Spleen (tissue), 11 donors: ENCODE measurements around the gene SPATA7. TPM values are rescaled to one million over a fixed set of nuclear protein-coding genes. Genes with fewer than 3 reads are reported as not detected.

Experiments
- DNase-seq: peaks from one replicate; pipeline ENCODE4 v3.0.0-alpha.2; 2020
- H3K27ac ChIP-seq, 8 donors: fragments of 200-600 bp; sonication (generic) in 7 of 8; 1 replicate in 4 of 8; 2 replicates in 4 of 8; pipeline versions ENCODE4 v1.5.0 to v1.8.0; 2016 to 2021; ENCODE audit warnings: inconsistent platforms in 4 of 8, mild to moderate bottlenecking in 4 of 8, moderate library complexity in 1 of 8
- H3K27me3 ChIP-seq, 7 donors: fragments of 200-600 bp; sonication (generic) in 6 of 7; replicated peaks in 1 of 7; 1 replicate in 4 of 7; 2 replicates in 3 of 7; pipeline versions ENCODE4 v1.5.0 to v1.8.0; 2016 to 2021; ENCODE audit warnings: inconsistent platforms in 3 of 7, mild to moderate bottlenecking in 1 of 7
- H3K36me3 ChIP-seq, 6 donors: fragments of 200-600 bp; sonication (generic) in 5 of 6; 1 replicate in 4 of 6; 2 replicates in 2 of 6; pipeline versions ENCODE4 v1.5.0 to v1.8.0; 2016 to 2021; ENCODE audit warnings: inconsistent platforms in 2 of 6
- H3K4me1 ChIP-seq, 6 donors: fragments of 200-600 bp; sonication (generic) in 5 of 6; 1 replicate in 3 of 6; 2 replicates in 3 of 6; pipeline versions ENCODE4 v1.5.0 to v1.8.0; 2016 to 2021; ENCODE audit warnings: inconsistent platforms in 3 of 6
- H3K4me3 ChIP-seq, 8 donors: fragments of 200-600 bp; sonication (generic) in 7 of 8; 1 replicate in 4 of 8; 2 replicates in 4 of 8; pipeline versions ENCODE4 v1.5.0 to v1.8.0; 2016 to 2021; ENCODE audit warnings: inconsistent platforms in 4 of 8, mild to moderate bottlenecking in 4 of 8, moderate library complexity in 2 of 8
- H3K9me3 ChIP-seq, 8 donors: fragments of 200-600 bp; sonication (generic) in 7 of 8; 1 replicate in 4 of 8; 2 replicates in 4 of 8; pipeline versions ENCODE4 v1.5.0 to v1.8.0; 2016 to 2021; ENCODE audit warnings: inconsistent platforms in 4 of 8
- POLR2A ChIP-seq, 3 donors: fragments of 450-650 bp; IDR thresholded peaks; one replicate each; pipeline ENCODE4 v1.5.1; 2017; ENCODE audit warnings: antibody characterized with exemption in 3 of 3, mild to moderate bottlenecking in 1 of 3
- POLR2AphosphoS5 ChIP-seq, 3 donors: sonication (generic); formaldehyde crosslinking; IDR thresholded peaks; one replicate each; pipeline ENCODE4 v1.5.1; 2017; ENCODE audit warnings: antibody characterized with exemption in 3 of 3
- WGBS, 5 donors: extraction: QIAGEN DNeasy Blood & Tissue Kit in 3 of 5; methylation state at CpG; one replicate each; pipeline versions ENCODE4 v1.1.5 to v1.1.7; 2013 to 2018; 5-methylcytosine and 5-hydroxymethylcytosine counted together
- intact Hi-C: fragments of 100-400 bp; cut with DNase I; formaldehyde crosslinking; loops from one replicate; pipeline ENCODE4 v1.15.0; 2023; ENCODE audit warnings: low total_unique reads
- polyA plus RNA-seq, 3 donors: library from polyadenylated mRNA; stranded (reverse); fragments of 200-250 nt; gene quantifications; one replicate each; pipeline ENCODE4 v1.2.1, GENCODE V29; 2013
- total RNA-seq, 7 donors: library from RNA; depleted of rRNA in 3 of 7; stranded (reverse); fragments of >200 nt in 3 of 7; fragmentation: NEBNext Ultra II Directional in 4 of 7; extraction: Animal tissue kit (Norgen Biotek cat#: 25700) in 4 of 7; gene quantifications; one replicate each; pipeline versions ENCODE4 v1.1.0 to v1.2.1, GENCODE V29; 2016 to 2021
- TF ChIP-seq, protein P1 (sequence below), 11 experiments: fragments of 200-600 bp in 7 of 11; fragments of 450-650 bp in 4 of 11; sonication (generic) in 4 of 11; IDR thresholded peaks in 8 of 11; conservative IDR thresholded peaks in 3 of 11; 1 replicate in 7 of 11; 2 replicates in 4 of 11; pipeline versions ENCODE4 v1.4.0 to v1.8.0; 2016 to 2021; ENCODE audit warnings: antibody characterized with exemption in 11 of 11, inconsistent platforms in 4 of 11, mild to moderate bottlenecking in 1 of 11
- donor health status: healthy with polysubstance abuse.
- donor health status: DM: no; HTN: no; CAD: no; lungs with moderate emphysema.
- donor health status: DM: no; HTN: no; CAD: no.
- donor health status: Bipolar disorder and iron deficiency.
- donor health status: healthy.
- donor health status: DM: no; HTN: no; CAD: no.
- donor health status: DM: yes; HTN: yes; CAD: no.

SPATA7 gene
- total and polyA plus RNA-seq, 10 donors = 2.8 to 18.7 (median 6.3) TPM

DNA sequence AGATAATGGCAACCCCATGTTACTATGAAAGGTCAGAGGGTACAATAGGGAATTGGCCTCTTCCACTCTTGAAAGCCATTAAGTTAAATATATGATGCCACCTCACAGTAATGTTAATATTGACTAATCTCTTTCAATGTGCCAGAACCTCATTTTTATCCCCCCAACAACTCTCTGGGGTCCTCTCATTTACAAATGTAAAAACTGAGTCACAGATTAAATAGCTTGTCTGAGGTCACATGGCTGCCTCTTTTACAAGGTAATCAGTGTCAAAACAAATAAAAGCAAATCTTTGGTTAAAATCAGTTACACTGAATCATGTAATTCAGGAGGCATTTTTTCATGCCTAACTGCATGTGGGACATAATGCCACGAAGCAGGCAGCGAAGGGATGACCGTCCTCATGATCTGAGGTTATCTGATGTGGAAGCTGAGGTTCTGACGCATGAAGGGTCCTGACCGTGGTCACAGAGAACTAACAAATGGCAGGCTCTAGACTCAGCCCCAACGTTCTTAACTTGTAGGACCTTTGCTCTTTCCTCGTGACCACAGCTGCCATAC lies 90.8 kb downstream of the SPATA7 start:
- WGBS, 5 donors = 76 to 94% (median 88%) methylated on average over 7 of the region's 7 CpGs
- H3K9me3 ChIP-seq = peaks cover 0 to 13% (median 0%) of the 10 kb centered on the region in 8 donors
- H3K4me3 ChIP-seq = no peak overlapping the region
- no peaks in the 10 kb centered on the region for H3K4me1 ChIP-seq
- TF ChIP-seq POLR2AphosphoS5 (IDR thresholded peaks at IDR 0.05) (no peak), POLR2A (IDR thresholded peaks at IDR 0.05) (no peak)
- TF ChIP-seq, protein P1, sequence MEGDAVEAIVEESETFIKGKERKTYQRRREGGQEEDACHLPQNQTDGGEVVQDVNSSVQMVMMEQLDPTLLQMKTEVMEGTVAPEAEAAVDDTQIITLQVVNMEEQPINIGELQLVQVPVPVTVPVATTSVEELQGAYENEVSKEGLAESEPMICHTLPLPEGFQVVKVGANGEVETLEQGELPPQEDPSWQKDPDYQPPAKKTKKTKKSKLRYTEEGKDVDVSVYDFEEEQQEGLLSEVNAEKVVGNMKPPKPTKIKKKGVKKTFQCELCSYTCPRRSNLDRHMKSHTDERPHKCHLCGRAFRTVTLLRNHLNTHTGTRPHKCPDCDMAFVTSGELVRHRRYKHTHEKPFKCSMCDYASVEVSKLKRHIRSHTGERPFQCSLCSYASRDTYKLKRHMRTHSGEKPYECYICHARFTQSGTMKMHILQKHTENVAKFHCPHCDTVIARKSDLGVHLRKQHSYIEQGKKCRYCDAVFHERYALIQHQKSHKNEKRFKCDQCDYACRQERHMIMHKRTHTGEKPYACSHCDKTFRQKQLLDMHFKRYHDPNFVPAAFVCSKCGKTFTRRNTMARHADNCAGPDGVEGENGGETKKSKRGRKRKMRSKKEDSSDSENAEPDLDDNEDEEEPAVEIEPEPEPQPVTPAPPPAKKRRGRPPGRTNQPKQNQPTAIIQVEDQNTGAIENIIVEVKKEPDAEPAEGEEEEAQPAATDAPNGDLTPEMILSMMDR (IDR thresholded peaks at IDR 0.05 in 8 of 11, conservative IDR thresholded peaks at IDR 0.05 in 3 of 11) = no peak
- intact Hi-C loops = no loop called here
- no peaks in the 10 kb centered on the region for H3K27me3 ChIP-seq
- H3K36me3 ChIP-seq = peaks cover 0 to 52% (median 15%) of the 10 kb centered on the region in 6 donors
- no peak for DNase-seq
- H3K27ac ChIP-seq = no peak overlapping the region

DNA sequence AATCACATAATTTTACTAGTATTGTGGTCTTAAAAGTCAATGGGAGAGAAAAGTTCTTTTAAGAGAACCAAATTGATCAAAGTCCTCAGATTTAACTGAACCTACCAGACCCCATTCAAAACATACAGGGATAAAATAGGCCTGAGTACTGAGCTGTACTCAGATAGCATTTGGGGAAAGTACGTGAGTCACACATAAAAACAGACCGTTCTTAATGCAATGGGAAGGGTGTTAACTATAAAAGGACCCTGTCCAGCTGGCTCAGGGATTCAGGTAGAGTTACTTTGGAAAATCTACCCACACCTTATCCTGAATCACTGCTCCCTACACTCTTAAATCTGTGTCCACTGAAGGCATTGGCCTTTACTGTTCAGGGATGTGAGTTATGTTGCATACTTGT lies 91.4 kb downstream of the SPATA7 start:
- DNase-seq = no peak
- intact Hi-C loops = no loop called here
- H3K9me3 ChIP-seq = peaks cover 0 to 13% (median 0%) of the 10 kb centered on the region in 8 donors
- 90 to 97% (median 93%) methylated on average over 2 of the region's 2 CpGs for WGBS, 5 donors
- no peak overlapping the region for H3K27ac ChIP-seq
- no peaks in the 10 kb centered on the region for H3K27me3 ChIP-seq
- H3K4me1 ChIP-seq = no peaks in the 10 kb centered on the region
- no peak overlapping the region for H3K4me3 ChIP-seq
- peaks cover 0 to 47% (median 15%) of the 10 kb centered on the region in 6 donors for H3K36me3 ChIP-seq
- TF ChIP-seq, protein P1 (IDR thresholded peaks at IDR 0.05 in 8 of 11, conservative IDR thresholded peaks at IDR 0.05 in 3 of 11) = no peak
- TF ChIP-seq POLR2AphosphoS5 (IDR thresholded peaks at IDR 0.05) = no peak
- TF ChIP-seq POLR2A (IDR thresholded peaks at IDR 0.05) = no peak

DNA sequence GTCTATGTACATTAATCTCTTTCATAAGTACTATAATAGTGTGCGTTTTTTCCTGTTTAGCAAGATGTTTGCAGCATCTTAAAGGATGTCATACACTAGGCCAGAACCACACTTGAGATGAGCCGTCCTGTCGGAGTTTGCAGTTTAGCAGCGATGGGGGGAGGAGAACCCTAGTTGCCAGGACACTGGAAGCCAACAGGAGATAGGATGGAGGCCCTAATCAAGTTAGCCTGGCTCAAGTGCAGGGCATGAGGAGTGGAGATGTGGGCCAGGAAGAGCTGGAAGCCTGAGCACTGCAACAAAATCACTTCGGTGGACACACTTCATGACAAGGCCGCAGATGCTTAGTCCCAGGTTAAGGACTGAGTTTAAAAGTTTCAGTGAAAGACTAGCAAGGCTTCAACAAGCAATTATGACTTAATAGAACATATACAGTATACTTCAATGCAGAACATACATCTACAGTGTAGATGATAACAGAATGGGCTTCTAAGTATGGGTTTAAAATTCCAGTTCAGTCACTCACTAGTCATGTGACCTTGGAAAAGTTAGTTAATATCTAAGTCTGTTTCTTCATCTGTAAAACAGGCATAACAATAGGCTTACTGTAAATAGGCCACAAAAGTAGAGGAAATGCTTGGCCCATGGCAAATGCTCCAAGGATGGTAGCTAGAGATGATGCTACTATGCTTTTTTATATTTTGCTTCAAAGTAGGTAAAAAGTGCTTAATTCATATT lies 92.2 kb downstream of the SPATA7 start:
- Histone ChIP-seq H3K9me3 (peaks cover 0 to 13% (median 0%) of the 10 kb centered on the region in 8 donors), H3K4me3 (no peak overlapping the region), H3K36me3 (peaks cover 0 to 38% (median 15%) of the 10 kb centered on the region in 6 donors), H3K4me1 (no peaks in the 10 kb centered on the region), H3K27me3 (no peaks in the 10 kb centered on the region), H3K27ac (no peak overlapping the region)
- 89 to 96% (median 95%) methylated on average over 6 of the region's 6 CpGs for WGBS, 5 donors
- intact Hi-C loops = no loop called here
- TF ChIP-seq, protein P1 (IDR thresholded peaks at IDR 0.05 in 8 of 11, conservative IDR thresholded peaks at IDR 0.05 in 3 of 11) = no peak
- no peak for TF ChIP-seq POLR2AphosphoS5 (IDR thresholded peaks at IDR 0.05)
- no peak for TF ChIP-seq POLR2A (IDR thresholded peaks at IDR 0.05)
- DNase-seq = no peak

DNA sequence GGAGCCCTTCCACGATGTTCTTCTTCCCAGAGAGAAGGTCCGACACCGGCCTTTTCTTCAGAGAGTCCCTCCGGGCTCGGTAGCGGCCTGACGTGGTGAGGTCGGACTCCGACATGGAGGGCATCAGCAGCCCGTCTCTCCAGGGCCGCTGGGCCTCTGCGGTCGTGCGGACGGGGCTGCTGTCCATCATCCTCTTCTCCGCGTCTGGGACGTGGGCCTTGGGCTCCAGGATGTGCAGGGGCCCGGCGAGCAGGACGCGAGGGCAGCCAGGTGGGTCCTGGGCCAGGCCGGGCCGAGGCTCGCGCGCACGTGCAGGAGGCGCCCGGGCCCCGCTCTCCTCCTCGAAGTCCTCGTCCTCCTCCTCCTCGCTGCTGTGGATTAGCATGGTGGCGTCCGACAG lies 93.5 kb downstream of the SPATA7 start:
- H3K36me3 ChIP-seq = peaks cover 0 to 31% (median 15%) of the 10 kb centered on the region in 6 donors
- no peaks in the 10 kb centered on the region for H3K4me1 ChIP-seq
- H3K27ac ChIP-seq = no peak overlapping the region
- H3K27me3 ChIP-seq = no peaks in the 10 kb centered on the region
- no peak for DNase-seq
- no peak overlapping the region for H3K4me3 ChIP-seq
- TF ChIP-seq POLR2A (IDR thresholded peaks at IDR 0.05) (no peak), POLR2AphosphoS5 (IDR thresholded peaks at IDR 0.05) (no peak)
- TF ChIP-seq, protein P1 (IDR thresholded peaks at IDR 0.05 in 8 of 11, conservative IDR thresholded peaks at IDR 0.05 in 3 of 11) = no peak
- peaks cover 0 to 13% (median 0%) of the 10 kb centered on the region in 8 donors for H3K9me3 ChIP-seq
- intact Hi-C loops = no loop called here
- 91 to 97% (median 96%) methylated on average over 33 to 36 of the region's 36 CpGs for WGBS, 5 donors
